Thymus (tissue), 11 donors: Measurements from ENCODE around the gene LRCOL1. TPM values are rescaled to one million over a fixed set of nuclear protein-coding genes. Genes with fewer than 3 reads are reported as not detected.
A peak's percentile ranks its signal among the peaks of the same experiment; 100 is the strongest.

Experiments
- DNase-seq, 9 donors: peaks; one replicate each; pipeline ENCODE4 v3.0.0-alpha.2; 2013; ENCODE audit warnings: low spot score in 9 of 9, low read depth in 6 of 9, missing footprints in 1 of 9
- H3K27ac ChIP-seq, 2 donors: one replicate each; pipeline ENCODE4 v1.5.1; 2013; ENCODE audit warnings: control low read depth in 1 of 2, low read depth in 1 of 2, low read length in 1 of 2, mild to moderate bottlenecking in 1 of 2, moderate library complexity in 1 of 2
- H3K27me3 ChIP-seq, 2 donors: one replicate each; pipeline ENCODE4 v1.5.1; 2013; ENCODE audit warnings: low read length in 1 of 2; ENCODE audit not compliant: control insufficient read depth in 2 of 2, insufficient read depth in 1 of 2
- H3K36me3 ChIP-seq, 2 donors: one replicate each; pipeline ENCODE4 v1.5.1; 2013; ENCODE audit warnings: low read length in 1 of 2, mild to moderate bottlenecking in 1 of 2, moderate library complexity in 1 of 2; ENCODE audit not compliant: control insufficient read depth in 2 of 2, insufficient read depth in 2 of 2
- H3K4me1 ChIP-seq, 2 donors: one replicate each; pipeline ENCODE4 v1.5.1; 2013; ENCODE audit warnings: low read length in 2 of 2; ENCODE audit not compliant: control insufficient read depth in 2 of 2, insufficient read depth in 2 of 2
- H3K4me3 ChIP-seq, 2 donors: one replicate each; pipeline ENCODE4 v1.5.1; 2013; ENCODE audit warnings: low read length in 2 of 2, control low read depth in 1 of 2, mild to moderate bottlenecking in 1 of 2
- H3K9me3 ChIP-seq, 2 donors: one replicate each; pipeline ENCODE4 v1.5.1; 2013; ENCODE audit warnings: low read length in 1 of 2, mild to moderate bottlenecking in 1 of 2; ENCODE audit not compliant: control insufficient read depth in 2 of 2, insufficient read depth in 1 of 2
- WGBS: extraction: QIAGEN DNeasy Blood & Tissue Kit; methylation state at CpG from one replicate; pipeline ENCODE4 v1.1.7; 2013; 5-methylcytosine and 5-hydroxymethylcytosine counted together
- polyA plus RNA-seq: library from polyadenylated mRNA; stranded (reverse); fragments of 200-250 nt; gene quantifications from one replicate; pipeline ENCODE4 v1.2.3, GENCODE V29; 2013
- total RNA-seq: library from RNA; stranded (reverse); fragments of 120-200 nt; gene quantifications from one replicate; pipeline ENCODE4 v1.2.4, GENCODE V29; 2013
- donor health status: healthy.

LRCOL1 gene
- total and polyA plus RNA-seq, 2 donors: 0.61 to 1.1 TPM

GRCh38 chr12:132568301-132568700 lies 42.1 kb downstream of the LRCOL1 start:
- no peaks in the 10 kb centered on the region for H3K4me1 ChIP-seq
- no peaks in the 10 kb centered on the region for H3K9me3 ChIP-seq
- no peak overlapping the region for H3K4me3 ChIP-seq
- no peak for DNase-seq
- H3K27ac ChIP-seq: no peak overlapping the region
- peaks cover 21 to 42% of the 10 kb centered on the region in 2 donors for H3K36me3 ChIP-seq
- 93% methylated on average over 16 of the region's 16 CpGs for WGBS
- H3K27me3 ChIP-seq: no peaks in the 10 kb centered on the region

GRCh38 chr12:132566516-132567131 lies 43.8 kb downstream of the LRCOL1 start:
- Histone ChIP-seq H3K36me3 (peaks cover 8 to 42% of the 10 kb centered on the region in 2 donors), H3K9me3 (no peaks in the 10 kb centered on the region), H3K4me3 (no peak overlapping the region), H3K27me3 (no peaks in the 10 kb centered on the region), H3K27ac (no peak overlapping the region), H3K4me1 (peaks cover 0 to 8% of the 10 kb centered on the region in 2 donors)
- 96% methylated on average over 25 of the region's 25 CpGs for WGBS
- DNase-seq: no peak

- WGBS: 95% methylated on average over 18 of the region's 18 CpGs
- H3K4me1 ChIP-seq: peaks cover 9 to 19% of the 10 kb centered on the region in 2 donors
Observed at GRCh38 chr12:132565365-132565764, 45.0 kb downstream of the LRCOL1 start.

GRCh38 chr12:132563911-132564310 lies 46.5 kb downstream of the LRCOL1 start:
- WGBS: 96% methylated on average over 20 of the region's 20 CpGs
- no peak for DNase-seq
- Histone ChIP-seq H3K27me3 (peaks cover 0 to 18% of the 10 kb centered on the region in 2 donors), H3K36me3 (peaks cover 4 to 24% of the 10 kb centered on the region in 2 donors), H3K4me1 (peaks cover 16 to 26% of the 10 kb centered on the region in 2 donors), H3K4me3 (no peak overlapping the region), H3K27ac (no peak overlapping the region), H3K9me3 (peaks cover 0 to 1% of the 10 kb centered on the region in 2 donors)

More at GRCh38 chr12:132565365-132565764, 45.0 kb downstream of the LRCOL1 start:
- H3K36me3 ChIP-seq: peaks cover 4 to 31% of the 10 kb centered on the region in 2 donors
- no peak overlapping the region for H3K4me3 ChIP-seq
- H3K9me3 ChIP-seq: no peaks in the 10 kb centered on the region
- H3K27ac ChIP-seq: no peak overlapping the region
- H3K27me3 ChIP-seq: peaks cover 0 to 9% of the 10 kb centered on the region in 2 donors
- DNase-seq: no peak

DNA sequence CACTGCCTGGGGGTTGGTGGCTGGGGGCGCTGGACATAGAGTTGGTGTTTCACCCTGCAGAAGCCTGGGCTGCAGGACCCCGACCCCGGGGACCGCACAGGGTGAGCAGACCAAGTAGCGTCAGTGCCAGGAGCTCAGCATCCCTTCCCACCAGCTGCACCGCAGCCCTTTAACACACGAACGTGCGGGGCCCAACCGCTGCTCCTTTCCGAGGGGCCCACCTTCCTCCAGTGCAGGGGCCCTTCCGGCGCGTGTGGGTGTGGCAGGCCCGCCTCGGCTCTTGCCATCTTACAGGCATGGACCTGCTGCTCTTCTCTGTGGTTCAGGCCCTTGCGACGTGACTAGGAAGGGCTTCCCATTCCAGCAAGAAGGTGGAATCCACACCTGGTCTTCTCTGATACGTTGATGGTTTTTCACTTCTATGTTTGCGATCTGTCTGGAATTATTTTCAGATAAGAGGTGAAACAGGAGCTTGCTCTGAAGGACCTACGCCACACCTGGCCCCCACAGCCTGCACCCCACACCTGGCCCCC lies 47.8 kb downstream of the LRCOL1 start:
- H3K36me3 ChIP-seq: peaks cover 0 to 19% of the 10 kb centered on the region in 2 donors
- H3K27ac ChIP-seq: no peak overlapping the region
- WGBS: 90% methylated on average over 21 of the region's 21 CpGs
- H3K4me1 ChIP-seq: peaks cover 22 to 36% of the 10 kb centered on the region in 2 donors
- H3K27me3 ChIP-seq: peaks cover 2 to 28% of the 10 kb centered on the region in 2 donors
- no peak overlapping the region for H3K4me3 ChIP-seq
- DNase-seq: peak in 1 of 9 donors; percentile 14
- H3K9me3 ChIP-seq: peaks cover 0 to 4% of the 10 kb centered on the region in 2 donors

DNA sequence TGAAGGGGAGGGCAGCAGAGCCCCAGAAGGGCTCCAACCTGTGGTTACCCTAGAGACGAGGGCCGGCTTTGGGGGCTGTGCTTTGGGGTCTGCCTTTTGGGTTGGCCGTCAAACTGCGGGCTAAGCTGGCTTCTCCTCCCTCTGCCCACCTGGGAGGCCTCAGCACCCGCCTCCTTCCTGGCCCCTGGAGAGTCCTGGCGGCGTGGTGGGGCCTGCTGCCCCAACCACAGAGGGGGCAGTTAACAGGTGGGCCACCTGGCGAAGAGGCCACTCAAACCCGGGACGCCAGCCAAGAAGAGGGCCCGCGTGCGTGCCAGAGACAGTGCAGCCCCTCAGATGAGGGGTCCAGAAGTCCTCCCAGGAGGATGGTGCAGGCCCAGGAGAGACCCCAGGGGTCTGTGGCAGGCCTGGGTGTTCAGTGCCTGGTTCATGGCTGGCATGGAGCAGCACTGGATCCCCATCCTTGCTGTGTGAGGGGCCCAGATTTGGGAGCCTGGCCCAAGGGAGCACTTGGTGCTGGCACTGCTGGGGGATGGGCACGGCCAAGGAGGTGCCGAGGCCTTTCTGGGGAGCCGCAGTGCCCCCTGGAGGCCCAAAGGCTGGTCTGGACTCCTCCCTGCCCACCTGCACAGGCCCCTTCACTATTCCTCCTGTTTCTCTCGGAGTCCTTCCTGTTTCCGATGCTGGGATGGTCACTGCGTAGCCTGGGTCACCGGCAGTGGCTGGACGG lies 48.8 kb downstream of the LRCOL1 start:
- Histone ChIP-seq H3K27me3 (peaks cover 2 to 28% of the 10 kb centered on the region in 2 donors), H3K36me3 (peaks cover 0 to 10% of the 10 kb centered on the region in 2 donors), H3K4me3 (no peak overlapping the region), H3K4me1 (peaks cover 22 to 36% of the 10 kb centered on the region in 2 donors), H3K27ac (no peak overlapping the region), H3K9me3 (peaks cover 0 to 4% of the 10 kb centered on the region in 2 donors)
- DNase-seq: peak in 2 of 9 donors; percentile 22 to 31
- WGBS: 60% methylated on average over 21 of the region's 21 CpGs

DNA sequence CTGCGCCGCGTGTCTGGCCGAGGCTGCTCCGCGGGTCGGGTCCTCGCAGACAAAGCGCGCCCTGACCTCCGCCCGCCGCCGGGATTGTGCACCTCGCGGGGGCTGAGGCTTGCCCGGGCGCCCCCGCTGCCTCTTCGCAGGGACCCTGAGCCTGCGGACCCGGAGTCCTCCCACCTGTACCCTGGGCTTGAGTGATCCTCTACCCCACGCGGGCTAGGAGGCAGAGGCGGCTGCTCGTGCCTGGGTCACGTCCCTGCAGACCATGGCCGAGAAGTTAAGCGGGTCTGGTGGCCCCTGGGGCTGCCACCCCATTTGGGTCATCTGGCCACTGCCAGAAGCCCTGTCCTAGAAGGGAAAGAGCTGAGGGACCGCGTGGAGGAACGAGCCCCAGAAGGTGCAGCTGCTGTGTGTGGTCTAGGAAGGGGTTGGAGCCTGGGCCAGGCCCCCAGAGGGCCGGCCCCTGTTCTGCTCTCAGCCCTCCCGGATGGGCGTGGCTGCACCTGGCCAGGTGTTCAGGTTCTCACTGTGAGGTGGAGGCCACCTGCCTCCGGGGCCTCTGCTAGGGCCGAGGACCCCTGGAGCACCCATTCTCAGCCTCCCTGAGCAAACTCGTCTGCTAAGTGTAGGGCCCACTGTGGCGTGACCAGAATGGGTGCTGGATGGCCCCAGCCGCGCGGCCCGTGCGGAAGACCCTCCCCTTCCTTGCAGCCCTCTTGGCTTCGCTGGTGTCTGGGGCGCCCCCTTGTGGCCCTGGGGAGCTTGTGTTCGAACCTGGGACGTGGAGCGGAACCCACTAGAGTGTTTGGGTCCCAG lies 49.6 kb downstream of the LRCOL1 start:
- no peak overlapping the region for H3K27ac ChIP-seq
- peaks cover 0 to 4% of the 10 kb centered on the region in 2 donors for H3K36me3 ChIP-seq
- peaks cover 0 to 4% of the 10 kb centered on the region in 2 donors for H3K9me3 ChIP-seq
- 1% methylated on average over 49 of the region's 49 CpGs for WGBS
- peak overlapping the region; percentile 55 to 70 for H3K4me3 ChIP-seq
- peaks cover 22 to 36% of the 10 kb centered on the region in 2 donors for H3K4me1 ChIP-seq
- peaks cover 2 to 28% of the 10 kb centered on the region in 2 donors for H3K27me3 ChIP-seq
- DNase-seq: peak in 6 of 9 donors; percentile 55 to 84 (median 63)

GRCh38 chr12:132560364-132560613 lies 50.1 kb downstream of the LRCOL1 start:
- H3K27me3 ChIP-seq: peaks cover 2 to 28% of the 10 kb centered on the region in 2 donors
- H3K4me1 ChIP-seq: peaks cover 22 to 36% of the 10 kb centered on the region in 2 donors
- peak overlapping the region; percentile 55 to 70 for H3K4me3 ChIP-seq
- under 1% methylated on average over 36 of the region's 36 CpGs for WGBS
- H3K27ac ChIP-seq: no peak overlapping the region
- H3K9me3 ChIP-seq: peaks cover 0 to 4% of the 10 kb centered on the region in 2 donors
- DNase-seq: peak in 1 of 9 donors; percentile 24
- H3K36me3 ChIP-seq: peaks cover 0 to 3% of the 10 kb centered on the region in 2 donors
